GM06990 (cell line): Measurements from ENCODE around the gene TRIP10.
"Not testable (repeated sequence)": the region's sequence is repeated elsewhere in the genome, so short reads cannot be mapped to it uniquely, and the experiment has no call there.

Source experiments
- DNase-seq: peaks from one replicate; pipeline ENCODE4 v3.0.0-alpha.2; 2011; ENCODE audit not compliant: insufficient read length; ENCODE audit errors: extremely low read depth
- H3K27me3 ChIP-seq: replicated peaks from 2 replicates; pipeline ENCODE4 v1.6.0; 2011; ENCODE audit warnings: low read length; ENCODE audit not compliant: control insufficient read depth, insufficient read depth
- H3K36me3 ChIP-seq: 2 replicates; pipeline ENCODE4 v1.5.1; 2011; ENCODE audit warnings: low read length; ENCODE audit not compliant: control insufficient read depth, insufficient read depth
- H3K4me3 ChIP-seq: replicated peaks from 2 replicates; pipeline ENCODE4 v1.5.1; 2011; ENCODE audit warnings: low read depth, mild to moderate bottlenecking, control low read depth, low read length
- TF ChIP-seq, protein P1 (sequence below): IDR thresholded peaks from 2 replicates; pipeline ENCODE4 v1.5.1; 2011; ENCODE audit warnings: low read length, control low read depth, mild to moderate bottlenecking, inconsistent platforms; ENCODE audit not compliant: insufficient read depth, poor library complexity, severe bottlenecking

The TRIP10 gene

GRCh38 chr19:6774821-6775707 lies 35.6 kb downstream of the TRIP10 start:
- TF ChIP-seq, protein P1, sequence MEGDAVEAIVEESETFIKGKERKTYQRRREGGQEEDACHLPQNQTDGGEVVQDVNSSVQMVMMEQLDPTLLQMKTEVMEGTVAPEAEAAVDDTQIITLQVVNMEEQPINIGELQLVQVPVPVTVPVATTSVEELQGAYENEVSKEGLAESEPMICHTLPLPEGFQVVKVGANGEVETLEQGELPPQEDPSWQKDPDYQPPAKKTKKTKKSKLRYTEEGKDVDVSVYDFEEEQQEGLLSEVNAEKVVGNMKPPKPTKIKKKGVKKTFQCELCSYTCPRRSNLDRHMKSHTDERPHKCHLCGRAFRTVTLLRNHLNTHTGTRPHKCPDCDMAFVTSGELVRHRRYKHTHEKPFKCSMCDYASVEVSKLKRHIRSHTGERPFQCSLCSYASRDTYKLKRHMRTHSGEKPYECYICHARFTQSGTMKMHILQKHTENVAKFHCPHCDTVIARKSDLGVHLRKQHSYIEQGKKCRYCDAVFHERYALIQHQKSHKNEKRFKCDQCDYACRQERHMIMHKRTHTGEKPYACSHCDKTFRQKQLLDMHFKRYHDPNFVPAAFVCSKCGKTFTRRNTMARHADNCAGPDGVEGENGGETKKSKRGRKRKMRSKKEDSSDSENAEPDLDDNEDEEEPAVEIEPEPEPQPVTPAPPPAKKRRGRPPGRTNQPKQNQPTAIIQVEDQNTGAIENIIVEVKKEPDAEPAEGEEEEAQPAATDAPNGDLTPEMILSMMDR, result no peak
- DNase-seq, result no peak
- H3K36me3 ChIP-seq, result peaks cover 2% of the 10 kb centered on the region
- H3K4me3 ChIP-seq, result peak overlapping the region; percentile 14
- no peaks in the 10 kb centered on the region for H3K27me3 ChIP-seq

GRCh38 chr19:6776045-6776444 lies 36.6 kb downstream of the TRIP10 start:
- H3K4me3 ChIP-seq, DNase-seq, H3K27me3 ChIP-seq, H3K36me3 ChIP-seq: not testable (repeated sequence)

DNA sequence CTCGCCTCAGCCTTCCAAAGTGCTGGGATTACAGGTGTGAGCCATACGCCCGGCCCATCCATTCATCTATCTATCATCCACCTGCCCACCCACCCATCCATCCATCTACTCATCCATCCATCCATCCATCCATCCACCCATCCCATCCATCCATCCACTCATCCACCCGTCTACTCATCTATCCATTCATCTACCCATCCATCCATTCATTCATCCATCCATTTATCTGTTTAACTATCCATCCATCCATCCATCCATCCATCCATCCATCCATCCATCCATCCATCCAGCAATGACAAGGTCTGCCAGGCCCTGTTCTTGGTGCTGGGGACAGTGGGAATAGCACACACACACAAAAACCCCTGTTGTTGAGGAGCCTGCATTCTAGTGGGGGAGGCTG lies 37.5 kb downstream of the TRIP10 start:
- peaks cover 3% of the 10 kb centered on the region for H3K36me3 ChIP-seq

DNA sequence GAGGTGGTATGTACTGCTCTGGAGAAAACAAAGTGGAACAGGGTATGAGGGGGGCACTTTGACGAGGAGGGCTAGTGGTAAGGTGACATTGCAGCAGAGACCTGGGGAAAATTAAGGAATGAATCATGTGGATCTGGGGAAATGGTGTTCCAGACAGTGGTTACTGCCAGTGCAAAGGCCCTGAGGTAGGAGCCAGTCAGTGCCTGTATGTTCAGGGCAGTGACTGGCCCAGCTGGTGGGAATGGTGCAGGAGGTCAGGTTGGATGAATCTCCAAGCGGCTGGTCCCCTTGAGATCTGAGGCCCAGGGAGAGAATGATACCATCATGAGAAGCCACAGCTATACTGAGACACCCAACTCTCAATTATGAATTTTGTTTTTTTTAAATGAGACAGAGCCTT lies 38.0 kb downstream of the TRIP10 start:
- TF ChIP-seq, protein P1, result no peak
- H3K27me3 ChIP-seq, result no peaks in the 10 kb centered on the region
- peaks cover 3% of the 10 kb centered on the region for H3K36me3 ChIP-seq
- H3K4me3 ChIP-seq, result no peak overlapping the region
- DNase-seq, result no peak

More for the DNA sequence above, 37.5 kb downstream of the TRIP10 start:
- Histone ChIP-seq H3K4me3 (no peak overlapping the region), H3K27me3 (no peaks in the 10 kb centered on the region)
- DNase-seq, result no peak
- TF ChIP-seq, protein P1, result no peak

DNA sequence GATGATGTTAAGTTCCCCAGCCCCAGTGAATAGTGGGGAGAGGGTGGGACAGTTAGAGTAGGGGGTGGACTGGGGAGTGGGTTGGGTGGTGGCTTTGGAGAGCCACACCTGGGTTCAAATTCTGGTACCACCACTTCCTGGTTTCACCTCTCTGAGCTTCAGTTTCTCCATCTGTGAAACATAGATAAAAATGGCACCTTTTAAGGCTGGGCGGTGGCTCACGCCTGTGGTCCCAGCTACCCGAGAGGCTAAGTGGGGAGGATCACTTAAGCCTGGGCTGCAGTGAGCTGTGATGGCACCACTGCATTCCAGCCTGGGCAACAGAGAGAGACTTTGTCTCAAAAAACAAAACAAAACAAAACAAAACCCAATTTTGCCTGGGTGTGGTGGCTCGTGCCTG lies 38.9 kb downstream of the TRIP10 start:
- no peaks in the 10 kb centered on the region for H3K27me3 ChIP-seq
- H3K4me3 ChIP-seq, result no peak overlapping the region
- TF ChIP-seq, protein P1, result no peak
- DNase-seq, result no peak
- H3K36me3 ChIP-seq, result peaks cover 3% of the 10 kb centered on the region

DNA sequence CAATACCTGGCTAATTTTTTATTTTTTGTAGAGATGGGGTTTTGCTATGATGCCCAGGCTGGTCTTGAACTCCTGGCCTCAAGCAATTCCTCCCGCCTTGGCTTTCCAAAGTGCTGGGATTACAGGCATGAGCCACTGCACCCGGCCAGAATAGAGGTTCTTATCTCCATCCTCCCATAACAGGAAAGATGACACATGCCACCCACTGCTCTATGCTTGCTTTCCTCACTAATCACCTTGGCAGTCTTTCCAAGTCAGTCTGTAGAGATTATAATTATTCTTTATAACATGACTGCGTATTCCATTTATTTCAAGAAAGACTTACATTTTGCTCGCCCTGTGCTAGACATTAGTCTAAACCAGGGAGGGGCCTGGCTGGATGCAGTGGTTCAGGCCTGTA lies 39.7 kb downstream of the TRIP10 start:
- TF ChIP-seq, protein P1, result no peak
- DNase-seq, result no peak
- Histone ChIP-seq H3K36me3 (peaks cover 4% of the 10 kb centered on the region), H3K27me3 (no peaks in the 10 kb centered on the region), H3K4me3 (no peak overlapping the region)
